22Rv1 (cell line): Measurements from ENCODE around the gene SLFNL1.

Source experiments
- CTCF ChIP-seq: fragments of 450-650 bp; IDR thresholded peaks from 2 replicates; pipeline ENCODE4 v1.5.1; 2017; ENCODE audit warnings: mild to moderate bottlenecking
- ZFX ChIP-seq: fragments of 450-650 bp; IDR thresholded peaks from 2 replicates; pipeline ENCODE4 v1.6.1; 2017; ENCODE audit warnings: antibody characterized with exemption, borderline replicate concordance

- TF ChIP-seq CTCF (no peak), ZFX (no peak)
Measured at GRCh38 chr1:41041614-41042270, 20.2 kb upstream of the SLFNL1 start.
